ENCODE data around the gene ESYT2.

DNA sequence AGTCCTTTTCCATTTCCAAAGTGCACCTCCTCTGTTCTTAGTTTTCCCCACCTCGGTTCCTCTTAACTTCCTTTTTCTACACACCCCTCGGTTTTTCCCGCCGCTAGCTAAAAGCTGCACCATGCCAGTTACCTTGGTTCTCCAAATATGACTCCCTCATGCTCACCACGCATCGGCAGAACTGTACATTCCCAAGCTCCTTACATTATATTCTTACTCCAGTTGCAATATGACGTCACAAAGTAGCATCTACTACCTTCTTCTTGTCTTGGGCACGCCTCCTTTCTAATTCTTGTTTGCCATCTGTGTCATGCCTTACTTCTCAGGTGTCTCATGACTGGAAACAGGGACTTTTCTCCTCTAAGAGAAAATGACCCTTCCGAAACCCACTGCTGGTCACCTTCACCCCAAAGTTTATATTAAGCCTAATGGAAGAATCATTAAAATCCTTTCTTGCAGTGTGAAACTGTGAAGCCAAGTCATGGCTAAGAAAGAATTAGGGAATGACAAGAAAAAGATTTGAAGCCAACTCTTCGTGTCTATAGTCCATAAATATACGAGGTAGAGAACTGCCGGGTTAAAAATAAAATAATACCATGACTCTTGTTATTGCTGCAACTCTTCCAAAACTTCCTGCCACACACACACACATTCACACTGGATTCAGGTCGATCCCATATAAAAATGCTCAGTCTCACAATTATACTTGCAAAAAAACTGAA, 1.7 kb downstream of the ESYT2 start:
- no peak for TF ChIP-seq EP300 (IDR thresholded peaks at IDR 0.05)
- TF ChIP-seq, protein P1, sequence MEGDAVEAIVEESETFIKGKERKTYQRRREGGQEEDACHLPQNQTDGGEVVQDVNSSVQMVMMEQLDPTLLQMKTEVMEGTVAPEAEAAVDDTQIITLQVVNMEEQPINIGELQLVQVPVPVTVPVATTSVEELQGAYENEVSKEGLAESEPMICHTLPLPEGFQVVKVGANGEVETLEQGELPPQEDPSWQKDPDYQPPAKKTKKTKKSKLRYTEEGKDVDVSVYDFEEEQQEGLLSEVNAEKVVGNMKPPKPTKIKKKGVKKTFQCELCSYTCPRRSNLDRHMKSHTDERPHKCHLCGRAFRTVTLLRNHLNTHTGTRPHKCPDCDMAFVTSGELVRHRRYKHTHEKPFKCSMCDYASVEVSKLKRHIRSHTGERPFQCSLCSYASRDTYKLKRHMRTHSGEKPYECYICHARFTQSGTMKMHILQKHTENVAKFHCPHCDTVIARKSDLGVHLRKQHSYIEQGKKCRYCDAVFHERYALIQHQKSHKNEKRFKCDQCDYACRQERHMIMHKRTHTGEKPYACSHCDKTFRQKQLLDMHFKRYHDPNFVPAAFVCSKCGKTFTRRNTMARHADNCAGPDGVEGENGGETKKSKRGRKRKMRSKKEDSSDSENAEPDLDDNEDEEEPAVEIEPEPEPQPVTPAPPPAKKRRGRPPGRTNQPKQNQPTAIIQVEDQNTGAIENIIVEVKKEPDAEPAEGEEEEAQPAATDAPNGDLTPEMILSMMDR (IDR thresholded peaks at IDR 0.05) = no peak
- TF ChIP-seq POLR2AphosphoS5 (IDR thresholded peaks at IDR 0.05) = no peak
- no peak for TF ChIP-seq POLR2A (IDR thresholded peaks at IDR 0.05)
